ENCODE data around the gene TRIM69.
"Not testable (repeated sequence)": the region's sequence is repeated elsewhere in the genome, so short reads cannot be mapped to it uniquely, and the experiment has no call there.

Gene TRIM69

DNA sequence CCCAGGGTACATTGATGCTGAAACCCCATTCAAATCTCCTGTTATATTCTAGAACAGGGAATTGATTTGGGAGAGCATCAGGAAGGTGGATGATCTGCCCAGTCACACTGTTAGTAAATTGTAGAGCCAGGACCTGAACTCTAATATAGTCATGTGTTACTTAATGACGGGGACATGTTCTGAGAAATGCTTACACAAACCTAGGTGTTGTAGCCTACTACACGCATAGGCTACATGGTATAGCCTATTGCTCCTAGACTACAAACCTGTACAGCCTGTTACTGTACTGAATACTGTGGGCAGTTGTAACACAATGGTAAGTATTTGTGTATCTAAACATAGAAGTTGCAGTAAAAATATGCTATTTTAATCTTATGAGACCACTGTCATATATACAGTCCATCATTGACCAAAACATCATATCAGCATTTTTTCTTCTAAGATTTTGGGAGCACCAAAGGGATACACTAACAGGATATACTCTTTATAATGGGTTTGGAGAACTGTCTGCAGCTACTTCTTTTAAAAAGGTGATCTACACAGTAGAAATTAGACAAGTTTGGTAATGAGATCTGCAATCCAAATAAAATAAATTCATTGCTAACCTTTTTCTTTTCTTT is 19.2 kb upstream of the TRIM69 start:
- DNase-seq: no peak

DNA sequence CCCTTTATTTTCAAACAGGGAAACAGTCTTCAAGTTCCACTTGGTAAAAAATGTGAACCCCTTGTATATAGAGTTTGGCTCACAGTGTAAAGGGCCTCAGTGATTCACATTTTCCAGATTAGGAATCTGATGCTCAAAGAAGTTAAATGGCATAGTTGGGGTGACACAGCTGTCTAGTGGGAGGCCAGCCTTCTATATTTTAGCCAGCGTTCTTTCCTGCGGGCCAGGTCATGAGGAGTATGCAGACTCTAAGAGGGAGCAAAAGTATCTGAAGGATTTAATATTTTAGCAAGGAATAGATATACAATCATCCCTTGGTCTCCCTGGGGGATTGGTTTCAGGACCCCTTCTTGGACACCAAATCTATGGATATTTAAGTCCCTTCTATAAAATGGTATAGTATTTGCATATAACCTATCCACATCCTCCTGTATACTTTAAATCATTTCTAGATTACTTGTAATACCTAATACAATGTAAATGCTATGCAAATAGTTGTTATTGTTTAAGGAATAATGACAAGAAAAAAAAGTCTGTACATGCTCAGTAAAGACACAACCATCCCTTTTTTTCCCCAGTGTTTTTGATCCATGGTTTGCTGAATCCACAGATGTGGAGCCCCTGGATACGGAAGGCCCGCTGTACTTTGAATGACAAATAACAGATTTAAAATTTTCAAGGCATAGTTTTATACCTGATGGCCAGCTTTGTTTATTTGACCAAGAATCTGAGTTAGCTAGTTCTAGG is 18.0 kb upstream of the TRIM69 start:
- DNase-seq: no peak

DNA sequence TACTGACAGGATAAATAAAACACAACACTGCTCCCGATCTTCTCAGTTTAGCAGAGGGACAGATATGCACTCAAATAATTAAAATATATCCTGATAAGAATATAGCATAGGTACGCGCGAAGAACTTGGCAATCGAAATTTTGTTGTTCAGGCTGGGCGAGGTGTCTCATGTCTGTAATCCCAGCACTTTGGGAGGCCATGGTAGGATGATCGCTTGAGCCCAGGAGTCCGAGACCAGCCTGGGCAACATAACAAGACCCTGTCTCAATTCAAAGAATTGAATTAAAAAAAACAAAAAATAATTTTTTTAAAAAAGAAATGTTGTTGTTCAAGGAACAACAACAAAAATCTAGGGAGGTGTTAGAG is 17.4 kb upstream of the TRIM69 start:
- DNase-seq: no peak

DNA sequence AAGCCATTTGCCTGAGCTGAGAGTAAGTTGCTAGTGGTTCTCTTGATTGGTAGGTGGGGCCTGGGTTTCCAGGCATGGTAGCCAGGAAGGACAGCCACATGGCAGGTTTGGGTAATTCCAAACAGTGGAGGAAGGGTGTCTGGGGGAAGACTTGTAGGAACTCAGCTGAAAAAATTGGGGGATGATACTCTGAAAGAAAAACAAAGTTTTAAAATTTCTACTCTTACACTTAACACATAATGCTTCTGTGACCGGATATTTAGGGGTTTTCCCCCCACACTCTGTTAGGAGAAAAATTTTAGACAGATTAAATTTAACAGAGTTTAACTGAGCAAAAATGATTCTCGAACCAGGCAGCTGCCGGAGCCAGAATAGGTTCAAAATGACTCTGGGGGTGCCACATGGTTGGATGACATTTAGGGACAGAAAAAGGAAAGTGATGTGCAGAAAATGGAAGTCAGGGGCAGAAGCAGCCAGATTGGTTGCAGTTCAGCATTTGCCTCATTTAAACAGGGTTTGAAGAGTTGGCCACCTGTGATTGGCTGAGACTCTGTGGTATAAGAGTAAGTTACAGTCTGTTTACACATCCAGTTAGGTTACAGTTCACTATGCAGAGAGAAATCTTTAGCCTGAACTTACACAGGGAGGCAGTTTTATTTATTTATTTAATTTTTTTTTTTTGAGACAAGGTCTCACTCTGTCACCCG is 16.9 kb upstream of the TRIM69 start:
- DNase-seq: peak; percentile 45

DNA sequence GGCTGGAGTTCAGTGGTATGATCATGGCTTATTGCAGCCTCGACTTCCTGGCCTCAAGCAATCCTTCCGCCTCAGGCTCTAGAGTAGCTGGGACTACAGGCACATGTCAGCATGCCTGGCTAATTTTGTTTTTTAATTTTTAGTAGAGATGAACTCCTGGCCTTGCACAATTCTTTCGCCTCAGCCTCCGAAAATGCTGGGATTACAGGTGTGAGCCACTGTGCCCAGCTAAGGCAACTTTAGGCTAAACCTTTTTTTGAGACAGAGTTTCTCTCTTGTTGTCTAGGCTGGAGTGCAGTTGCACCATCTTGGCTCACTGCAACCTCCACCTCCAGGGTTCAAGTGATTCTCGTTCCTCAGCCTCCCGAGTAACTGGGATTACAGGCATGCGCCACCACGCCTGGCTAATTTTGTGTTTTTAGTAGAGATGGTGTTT is 16.3 kb upstream of the TRIM69 start:
- DNase-seq: not testable (repeated sequence)

DNA sequence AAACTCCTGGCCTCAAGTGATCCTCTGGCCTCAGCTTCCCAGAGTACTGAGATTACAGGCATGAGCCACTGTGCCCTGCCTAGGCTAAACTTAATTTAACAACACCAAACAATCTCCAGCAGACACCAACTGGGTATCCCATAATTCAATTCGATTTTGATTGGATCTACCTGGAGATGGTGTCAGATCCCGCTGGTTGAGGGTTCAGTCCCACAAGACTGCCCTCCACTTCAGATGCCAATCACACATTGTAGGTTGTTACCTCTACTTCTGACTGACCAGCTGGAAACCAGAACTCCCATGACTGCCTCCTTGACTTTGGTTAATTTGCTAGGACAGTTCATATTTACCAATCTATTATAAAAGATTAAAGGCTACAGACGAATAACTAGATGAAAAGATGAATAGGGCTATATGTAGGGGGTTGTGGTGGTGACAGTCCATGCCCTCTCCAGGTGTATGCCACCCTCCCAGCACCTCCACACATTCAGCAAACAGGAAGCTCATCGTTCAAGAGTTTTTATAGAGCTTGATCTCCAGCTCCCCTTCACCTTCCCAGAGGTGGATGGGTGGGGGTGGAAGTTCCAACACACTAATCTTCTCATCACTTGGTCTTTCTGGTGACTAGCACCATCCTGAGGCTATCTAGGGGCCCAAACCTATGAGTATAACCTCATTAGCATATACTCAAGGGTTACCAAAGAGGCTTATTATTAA is 15.7 kb upstream of the TRIM69 start:
- no peak for DNase-seq

DNA sequence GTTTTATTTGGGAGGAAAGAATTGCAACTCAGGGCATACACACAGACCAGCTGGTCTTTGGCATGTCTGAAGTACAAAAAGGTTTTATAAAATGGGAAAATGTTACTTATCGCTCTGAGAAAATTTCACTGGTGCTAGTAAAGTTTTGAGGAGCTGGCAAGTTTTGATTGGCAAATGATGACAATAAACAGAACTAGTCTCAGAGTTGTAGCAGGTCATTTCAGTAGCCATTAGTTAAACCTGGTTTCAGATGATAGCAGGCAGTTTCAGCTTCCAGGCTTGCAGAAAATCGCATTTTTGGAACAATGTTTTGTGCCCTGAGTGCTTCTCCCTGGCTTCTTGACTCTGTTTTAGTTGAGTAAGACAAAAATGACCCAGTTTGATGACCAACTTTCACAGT is 14.3 kb upstream of the TRIM69 start:
- DNase-seq: no peak

DNA sequence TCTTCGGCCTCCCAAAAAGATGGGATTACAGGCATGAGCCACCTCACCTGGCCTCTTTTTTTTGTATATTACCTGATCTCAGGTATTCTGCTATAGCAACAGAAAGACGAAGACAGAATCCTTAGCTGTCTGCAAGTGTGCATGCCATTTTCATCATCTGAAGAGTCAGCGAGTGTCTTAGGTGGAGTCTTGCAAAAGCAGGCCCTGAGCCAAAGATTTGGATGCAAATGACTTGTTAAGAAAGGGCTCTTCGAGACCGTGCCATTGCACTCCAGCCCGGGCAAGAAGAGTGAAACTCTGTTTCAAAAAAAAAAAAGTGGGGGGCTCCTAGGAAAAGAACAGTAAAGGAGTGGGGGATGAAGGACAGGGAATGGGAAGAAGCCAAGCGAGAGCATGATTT is 10.2 kb upstream of the TRIM69 start:
- no peak for DNase-seq

DNA sequence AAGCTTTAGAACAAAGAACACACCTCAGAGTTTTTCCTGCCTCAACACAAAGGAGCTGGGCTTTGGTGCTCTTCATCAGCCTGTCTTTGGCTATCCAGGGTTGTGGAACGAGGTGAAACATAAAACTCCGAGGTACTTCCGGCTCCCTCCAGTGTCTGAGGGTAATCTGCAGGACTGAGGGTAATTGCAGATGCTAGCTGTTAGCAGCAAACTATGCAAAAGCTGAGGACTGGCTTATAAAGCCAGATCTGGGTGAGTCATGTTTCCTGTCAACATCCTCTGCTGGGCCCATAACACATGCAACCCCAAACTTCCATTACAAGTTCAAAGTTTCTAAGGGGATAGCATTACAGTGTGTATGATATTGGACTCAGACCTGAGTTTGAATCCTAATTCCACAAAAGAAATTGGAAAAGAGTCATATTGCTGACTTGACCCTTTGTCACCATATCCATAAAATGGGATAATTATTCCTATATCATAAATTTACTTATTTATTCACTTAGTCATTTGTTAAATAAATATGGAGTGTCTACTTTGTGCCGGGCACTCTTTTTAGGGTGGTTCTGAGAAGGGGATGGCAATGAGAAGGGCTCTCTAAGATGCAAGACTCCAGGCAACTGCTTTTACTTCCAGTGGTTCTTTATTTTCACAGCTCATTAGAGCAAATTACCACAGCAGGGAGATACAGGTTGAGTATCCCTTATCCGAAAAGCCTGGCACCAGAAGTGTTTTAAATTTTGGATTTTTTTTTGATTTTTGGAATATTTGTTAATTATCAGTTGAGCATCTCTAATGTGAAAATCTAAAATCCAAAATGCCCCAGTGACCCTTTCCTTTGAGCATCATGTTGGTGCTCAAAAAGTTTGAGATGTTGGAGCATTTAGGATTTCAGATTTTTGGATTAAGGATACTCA is 9.5 kb upstream of the TRIM69 start:
- peak; percentile 65 for DNase-seq

DNA sequence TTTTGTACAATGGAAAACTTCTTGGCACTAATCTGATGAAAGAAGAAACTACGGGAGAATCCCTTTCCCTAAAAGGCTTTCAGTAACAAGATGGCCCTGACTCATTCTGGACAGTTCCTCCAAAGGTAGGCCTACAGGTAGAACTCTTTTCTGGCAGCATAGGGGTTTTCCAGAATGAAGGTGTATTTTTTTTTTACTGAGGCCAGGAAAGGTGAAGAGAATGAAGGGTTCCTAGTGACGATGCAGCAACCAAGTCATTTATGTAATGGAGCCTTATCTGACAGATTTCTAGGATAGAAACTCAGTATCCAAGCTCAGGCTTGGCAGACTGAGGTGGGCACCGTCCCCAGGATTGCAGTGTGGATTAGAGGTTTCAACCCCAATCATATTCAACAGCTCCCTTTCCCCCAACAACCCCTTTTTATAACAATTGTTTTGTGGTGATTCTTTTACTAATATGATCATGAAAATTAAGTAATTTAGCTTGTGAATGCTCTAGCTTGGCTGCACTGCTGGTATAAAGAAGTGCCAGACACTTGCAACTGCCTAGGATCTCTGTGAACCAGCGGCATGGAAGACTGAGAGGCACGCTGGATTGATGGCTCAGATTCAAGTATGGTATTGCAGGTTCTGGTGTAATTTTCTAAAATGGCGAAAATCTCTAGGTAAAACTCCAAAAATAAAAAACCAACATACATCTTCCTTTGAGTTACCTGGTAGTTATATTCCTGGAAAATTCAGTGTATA is 8.7 kb upstream of the TRIM69 start:
- no peak for DNase-seq

DNA sequence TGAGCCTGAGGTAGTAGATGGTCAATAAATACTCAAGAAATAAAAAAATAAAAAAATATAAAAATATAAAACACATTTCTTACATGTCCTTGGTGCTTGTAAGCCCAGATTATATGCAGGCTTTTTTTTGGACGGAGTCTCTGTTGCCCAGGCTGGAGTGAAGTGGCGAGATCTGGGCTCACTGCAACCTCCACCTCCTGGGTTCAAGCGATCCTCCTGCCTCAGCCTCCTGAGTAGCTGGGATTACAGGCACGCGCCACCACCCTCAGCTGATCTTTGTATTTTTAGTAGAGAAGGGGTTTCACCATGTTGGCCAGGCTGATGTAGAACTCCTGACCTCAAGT is 8.1 kb upstream of the TRIM69 start:
- not testable (repeated sequence) for DNase-seq

DNA sequence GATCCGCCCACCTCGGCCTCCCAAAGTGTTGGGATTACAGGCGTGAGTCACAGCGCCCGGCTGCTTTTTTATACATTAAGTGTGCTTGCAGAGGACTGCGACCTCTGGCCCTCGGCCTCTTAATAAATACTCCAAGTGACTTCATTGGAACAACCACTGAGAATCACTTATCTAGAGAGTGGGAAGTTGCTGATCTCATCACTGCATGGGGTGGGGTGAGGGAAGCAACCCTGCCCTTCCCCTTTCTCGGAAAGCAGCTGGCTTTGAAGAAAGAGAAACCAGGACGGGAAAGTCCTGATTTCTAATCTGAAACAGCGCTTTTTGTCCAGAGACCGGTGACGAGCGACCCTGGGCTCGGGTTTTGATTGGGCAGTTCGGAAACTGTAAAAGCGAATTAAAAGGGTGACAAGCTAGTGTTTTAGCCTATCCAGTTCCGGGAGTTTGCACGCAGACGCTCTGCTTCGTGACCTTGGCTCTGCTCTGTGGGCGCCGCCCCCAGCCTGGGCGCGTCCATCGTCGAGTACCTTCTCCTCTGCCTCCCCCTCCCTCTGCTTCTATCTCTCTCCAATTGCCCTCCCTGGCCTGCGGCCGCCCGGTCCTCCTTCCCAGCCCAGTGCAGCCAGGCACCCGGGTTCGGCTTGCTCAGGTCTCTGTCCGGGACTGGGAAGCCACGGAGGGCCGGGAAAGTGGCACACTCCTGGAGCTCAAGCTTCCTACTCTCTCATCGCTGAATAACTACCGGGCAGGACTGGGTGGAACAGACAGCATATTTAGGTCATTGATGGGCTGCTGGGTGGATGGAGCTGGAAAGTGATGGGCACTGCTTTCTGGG is 7.5 kb upstream of the TRIM69 start:
- DNase-seq: peak; percentile 97

DNA sequence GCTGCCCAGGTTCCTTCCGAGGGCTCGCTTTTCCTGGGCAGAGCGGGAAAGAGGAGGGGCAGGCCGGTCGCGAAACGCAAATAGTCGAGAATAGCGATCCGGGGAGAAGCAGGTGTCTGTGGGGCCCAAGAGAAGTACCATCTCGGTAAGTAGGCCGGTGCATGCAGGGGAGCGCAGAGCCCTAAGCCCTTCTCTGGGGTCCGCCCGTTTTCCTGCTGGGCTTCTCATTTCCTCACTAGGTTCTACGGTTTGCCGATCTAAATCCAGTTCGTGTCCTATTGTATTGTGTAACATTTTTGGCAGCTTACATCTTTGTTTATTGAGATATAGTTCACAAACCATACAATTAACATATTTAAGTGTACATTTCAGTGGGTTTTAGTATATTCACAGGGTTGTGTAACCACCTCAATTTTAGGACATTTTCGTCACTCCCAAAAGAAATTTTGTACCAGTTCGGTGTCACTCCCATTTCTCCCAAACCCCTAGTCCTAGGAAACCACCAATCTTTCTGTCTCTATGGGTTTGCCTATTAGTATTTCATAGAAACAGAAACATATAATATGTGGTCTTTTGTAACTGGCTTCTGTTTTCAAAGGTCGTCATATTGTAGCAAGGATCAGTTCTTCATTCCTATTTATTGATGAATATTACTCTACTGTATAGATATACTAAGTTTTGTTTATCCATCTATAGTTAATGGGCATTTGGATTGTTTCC is 6.8 kb upstream of the TRIM69 start:
- no peak for DNase-seq

DNA sequence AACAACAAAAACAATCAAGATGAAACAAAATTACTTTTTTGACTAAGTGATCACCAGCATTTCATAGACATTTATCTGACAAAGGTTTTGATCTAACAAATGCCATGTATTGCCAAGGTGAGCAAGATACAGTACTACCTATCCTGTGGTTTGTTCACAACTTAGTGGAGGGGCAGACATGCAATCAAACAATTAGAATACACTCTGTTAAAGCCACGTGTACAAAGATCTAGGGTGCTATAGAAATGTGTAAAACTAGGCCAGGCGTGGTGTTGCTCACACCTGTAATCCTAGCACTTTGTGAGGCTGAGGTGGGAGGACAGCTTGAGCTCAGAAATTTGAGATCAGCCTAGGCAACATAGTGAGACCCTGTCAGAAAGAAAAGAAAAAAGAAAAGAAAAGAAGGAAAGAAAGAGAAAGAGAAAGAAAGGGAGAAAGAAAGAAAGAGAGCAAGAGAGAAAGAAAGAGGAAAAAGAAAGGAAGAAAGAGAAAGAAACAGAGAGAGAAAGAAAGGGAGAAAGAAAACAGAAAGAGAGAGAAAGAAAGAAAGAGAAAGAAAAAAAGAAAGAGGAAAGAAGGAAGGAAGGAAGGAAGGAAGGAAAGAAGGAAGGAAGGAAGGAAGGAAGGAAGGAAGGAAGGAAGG is 1.4 kb upstream of the TRIM69 start:
- no peak for DNase-seq

DNA sequence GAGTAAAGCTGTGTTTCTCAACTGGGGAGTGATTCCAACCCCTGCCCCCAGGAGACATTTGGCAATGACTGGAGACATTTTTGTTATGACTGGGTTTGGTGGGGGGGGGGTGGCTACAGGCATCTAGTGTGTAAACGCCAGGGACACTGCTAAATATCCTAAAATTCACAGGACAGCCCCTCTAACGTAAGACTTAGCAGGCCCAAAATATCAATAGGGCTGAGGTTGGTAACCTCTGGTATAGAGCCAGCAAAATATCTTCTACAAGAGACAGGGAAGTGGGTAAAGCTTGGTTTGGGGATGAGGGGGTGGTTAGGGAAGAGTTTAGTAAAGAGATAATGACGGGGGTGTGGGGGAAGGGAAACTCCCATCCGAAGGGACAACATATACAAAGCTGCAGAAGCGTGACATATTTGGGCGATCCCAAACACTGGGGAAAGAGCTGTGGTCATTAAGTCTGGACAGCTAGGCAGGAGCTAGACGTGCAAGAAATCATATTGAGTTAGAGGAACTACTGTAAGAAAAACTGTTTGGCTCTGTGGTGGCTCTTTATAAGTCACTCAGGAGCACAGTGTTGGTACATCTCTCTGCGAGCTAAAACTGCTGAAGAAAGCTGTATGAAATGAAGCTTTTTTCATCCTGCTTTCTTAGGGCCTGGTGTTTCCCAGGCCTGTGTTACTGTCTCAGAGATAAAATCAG is 697 bp upstream of the TRIM69 start:
- no peak for DNase-seq

DNA sequence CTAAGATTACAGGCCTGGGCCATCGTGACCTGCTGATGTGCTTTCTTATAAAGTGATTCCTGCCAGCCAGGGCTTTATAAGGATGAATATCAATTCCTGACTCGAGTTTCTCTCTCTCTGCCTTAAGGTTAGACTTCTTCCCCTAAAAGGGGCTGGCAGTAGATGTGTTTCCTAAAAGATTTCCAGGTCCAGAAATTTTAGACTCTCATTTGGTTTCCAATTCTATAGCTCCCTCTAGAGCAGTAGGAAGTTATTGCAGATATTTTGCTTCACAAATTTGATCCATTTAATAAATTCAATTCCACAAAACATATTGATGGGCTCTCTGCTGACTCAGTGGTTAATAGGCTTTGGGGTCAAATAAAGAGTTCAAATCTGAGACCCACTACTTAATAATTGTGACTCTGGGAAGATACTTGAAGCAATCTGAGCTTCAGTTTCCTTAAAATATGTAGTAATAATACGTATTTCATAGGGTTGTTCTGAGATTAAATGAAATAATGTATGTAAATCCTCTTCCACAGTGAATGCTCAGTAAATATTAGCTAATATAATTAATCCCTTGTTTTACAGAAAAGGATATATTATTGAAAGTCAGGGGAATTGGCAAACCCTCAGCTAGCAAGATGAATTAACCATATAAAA is 2.1 kb downstream of the TRIM69 start:
- DNase-seq: no peak

DNA sequence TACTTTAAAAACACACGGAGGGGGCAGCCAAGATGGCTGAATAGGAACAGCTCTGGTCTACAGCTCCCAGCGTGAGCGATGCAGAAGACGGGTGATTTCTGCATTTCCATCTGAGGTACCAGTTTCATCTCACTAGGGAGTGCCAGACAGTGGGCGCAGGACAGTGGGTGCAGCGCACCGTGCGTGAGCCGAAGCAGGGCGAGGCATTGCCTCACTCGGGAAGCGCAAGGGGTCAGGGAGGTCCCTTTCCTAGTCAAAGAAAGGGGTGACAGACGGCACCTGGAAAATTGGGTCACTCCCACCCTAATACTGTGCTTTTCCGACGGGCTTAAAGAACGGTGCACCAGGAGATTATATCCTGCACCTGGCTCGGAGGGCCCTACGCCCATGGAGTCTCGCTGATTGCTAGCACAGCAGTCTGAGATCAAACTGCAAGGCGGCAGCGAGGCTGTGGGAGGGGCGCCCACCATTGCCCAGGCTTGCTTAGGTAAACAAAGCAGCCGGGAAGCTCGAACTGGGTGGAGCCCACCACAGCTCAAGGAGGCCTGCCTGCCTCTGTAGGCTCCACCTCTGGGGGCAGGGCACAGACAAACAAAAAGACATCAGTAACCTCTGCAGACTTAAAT is 3.0 kb downstream of the TRIM69 start:
- DNase-seq: not testable (repeated sequence)

DNA sequence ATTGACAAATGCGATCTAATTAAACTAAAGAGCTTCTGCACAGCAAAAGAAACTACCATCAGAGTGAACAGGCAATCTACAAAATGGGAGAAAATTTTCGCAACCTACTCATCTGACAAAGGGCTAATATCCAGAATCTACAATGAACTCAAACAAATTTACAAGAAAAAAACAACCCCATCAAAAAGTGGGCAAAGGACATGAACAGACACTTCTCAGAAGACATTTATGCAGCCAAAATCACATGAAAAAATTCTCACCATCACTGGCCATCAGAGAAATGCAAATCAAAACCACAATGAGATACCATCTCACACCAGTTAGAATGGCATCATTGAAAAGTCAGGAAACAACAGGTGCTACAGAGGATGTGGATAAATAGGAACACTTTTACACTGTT is 7.1 kb downstream of the TRIM69 start:
- DNase-seq: not testable (repeated sequence)

Measured in activated CD4-positive, alpha-beta T cell treated with anti-CD3 and anti-CD28 coated beads for 1 hour (primary cell).